ENCODE data around the gene ESF1. TPM values are rescaled to one million over a fixed set of nuclear protein-coding genes. Genes with fewer than 3 reads are reported as not detected.

ESF1 gene, protein sequence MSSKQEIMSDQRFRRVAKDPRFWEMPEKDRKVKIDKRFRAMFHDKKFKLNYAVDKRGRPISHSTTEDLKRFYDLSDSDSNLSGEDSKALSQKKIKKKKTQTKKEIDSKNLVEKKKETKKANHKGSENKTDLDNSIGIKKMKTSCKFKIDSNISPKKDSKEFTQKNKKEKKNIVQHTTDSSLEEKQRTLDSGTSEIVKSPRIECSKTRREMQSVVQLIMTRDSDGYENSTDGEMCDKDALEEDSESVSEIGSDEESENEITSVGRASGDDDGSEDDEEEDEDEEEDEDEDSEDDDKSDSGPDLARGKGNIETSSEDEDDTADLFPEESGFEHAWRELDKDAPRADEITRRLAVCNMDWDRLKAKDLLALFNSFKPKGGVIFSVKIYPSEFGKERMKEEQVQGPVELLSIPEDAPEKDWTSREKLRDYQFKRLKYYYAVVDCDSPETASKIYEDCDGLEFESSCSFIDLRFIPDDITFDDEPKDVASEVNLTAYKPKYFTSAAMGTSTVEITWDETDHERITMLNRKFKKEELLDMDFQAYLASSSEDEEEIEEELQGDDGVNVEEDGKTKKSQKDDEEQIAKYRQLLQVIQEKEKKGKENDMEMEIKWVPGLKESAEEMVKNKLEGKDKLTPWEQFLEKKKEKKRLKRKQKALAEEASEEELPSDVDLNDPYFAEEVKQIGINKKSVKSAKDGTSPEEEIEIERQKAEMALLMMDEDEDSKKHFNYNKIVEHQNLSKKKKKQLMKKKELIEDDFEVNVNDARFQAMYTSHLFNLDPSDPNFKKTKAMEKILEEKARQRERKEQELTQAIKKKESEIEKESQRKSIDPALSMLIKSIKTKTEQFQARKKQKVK
- 10 to 100 TPM; 33.0 to 35.0 (median 33.2) TPM for total RNA-seq

DNA sequence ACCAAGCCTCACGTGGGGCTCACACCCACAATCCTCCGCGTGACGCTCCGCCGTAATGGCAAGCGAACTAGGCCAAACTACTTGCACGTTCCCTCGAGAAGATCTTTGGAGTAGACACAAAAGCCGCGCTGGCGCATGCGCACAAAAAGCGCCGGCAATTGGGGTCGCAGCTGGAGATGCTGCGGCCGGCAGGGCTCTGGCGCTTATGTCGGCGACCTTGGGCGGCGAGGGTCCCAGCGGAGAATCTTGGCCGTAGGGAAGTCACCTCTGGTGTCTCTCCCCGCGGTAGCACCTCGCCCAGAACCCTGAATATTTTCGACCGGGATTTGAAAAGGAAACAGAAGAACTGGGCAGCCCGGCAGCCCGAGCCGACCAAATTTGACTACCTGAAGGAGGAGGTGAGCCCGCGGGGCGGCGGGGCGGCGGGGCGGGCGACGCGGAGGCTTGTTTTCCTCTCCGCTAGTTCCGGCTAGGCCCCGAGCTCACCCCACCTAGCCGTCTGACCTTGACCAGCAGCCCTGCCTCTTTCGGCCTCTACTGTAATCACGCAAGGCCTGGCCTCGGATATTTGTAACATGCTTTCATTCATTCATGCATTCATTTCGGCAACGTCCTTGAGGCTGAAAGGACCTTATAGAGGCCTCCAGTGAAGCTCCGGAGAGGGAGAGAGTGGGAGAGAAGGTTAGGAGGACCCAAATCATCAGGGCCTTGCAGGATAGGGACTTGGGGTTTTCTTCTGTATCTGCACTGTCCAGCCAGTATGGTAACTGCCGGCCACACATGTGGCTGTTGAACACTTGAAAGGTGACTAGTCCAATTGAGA, at the start of gene ESF1, which contains the start of gene NDUFAF5:
TSS of gene ESF1 (minus strand) at position 27 of the 823 bp plus-strand sequence. CDS start 1,779 bp downstream, outside the sequence.
TSS of gene NDUFAF5 (plus strand) at position 136 of the 823 bp plus-strand sequence. CDS start at position 177, 41 bp downstream.
- Mint-ChIP-seq H3K36me3 (ENCODE audit: insufficient read depth) (peaks cover 30% of the 10 kb centered on the region), H3K4me1 (ENCODE audit: low read depth) (peaks cover 51% of the 10 kb centered on the region), H3K27me3 (ENCODE audit: low read depth) (no peaks in the 10 kb centered on the region), H3K9me3 (no peaks in the 10 kb centered on the region), H3K4me3 (peak within 1 kb of the TSS; percentile 94)
- DNase-seq, result peak; percentile 87
- peak; percentile 96 to 97 for ATAC-seq

DNA sequence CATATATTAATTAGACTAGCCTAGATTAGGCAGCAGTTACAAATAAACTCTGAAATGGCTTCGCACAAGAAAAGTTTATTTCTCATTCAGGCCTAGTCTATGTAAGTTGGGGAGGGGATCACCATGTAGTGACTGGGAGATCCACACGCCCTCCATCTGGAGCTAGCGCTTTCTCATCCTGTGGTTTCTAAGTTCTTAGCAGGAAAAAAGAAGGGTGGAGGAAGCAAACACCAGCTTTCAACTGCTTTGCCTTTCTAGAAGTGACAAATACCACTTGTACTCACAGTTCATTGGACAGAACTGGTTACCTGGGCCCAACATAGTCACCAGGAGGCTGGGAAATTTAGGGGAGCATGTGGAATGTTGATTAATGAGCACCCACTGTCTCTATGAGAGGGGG, 46.8 kb upstream of the ESF1 start:
- Mint-ChIP-seq H3K9me3 (peaks cover 4% of the 10 kb centered on the region), H3K27me3 (ENCODE audit: low read depth) (peaks cover 11% of the 10 kb centered on the region), H3K36me3 (ENCODE audit: insufficient read depth) (no peaks in the 10 kb centered on the region), H3K4me3 (no peak overlapping the region), H3K4me1 (ENCODE audit: low read depth) (no peaks in the 10 kb centered on the region)
- ATAC-seq (no peak), DNase-seq (no peak)

DNA sequence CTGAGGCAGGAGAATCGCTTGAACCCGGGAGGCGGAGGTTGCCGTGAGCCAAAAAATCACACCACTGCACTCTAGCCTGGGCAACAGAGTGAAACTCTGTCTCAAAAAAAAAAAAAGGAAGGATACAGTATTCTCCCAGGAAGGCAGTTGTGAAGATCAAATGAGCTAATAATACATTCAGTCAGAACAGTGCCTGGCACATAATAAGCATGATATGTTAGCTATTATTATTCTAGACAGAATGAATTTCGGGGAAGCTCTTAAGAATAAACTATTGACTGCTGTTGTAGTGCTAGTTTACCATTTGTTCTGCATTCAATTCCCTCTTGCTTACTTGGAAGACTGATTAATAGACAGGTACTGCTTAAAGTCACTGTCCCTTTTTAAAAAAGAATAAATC, 40.7 kb upstream of the ESF1 start:
- Mint-ChIP-seq H3K4me1 (ENCODE audit: low read depth) (no peaks in the 10 kb centered on the region), H3K36me3 (ENCODE audit: insufficient read depth) (no peaks in the 10 kb centered on the region), H3K27me3 (ENCODE audit: low read depth) (peaks cover 9% of the 10 kb centered on the region), H3K9me3 (no peaks in the 10 kb centered on the region), H3K4me3 (no peak overlapping the region)
- DNase-seq, result no peak
- no peak for ATAC-seq

DNA sequence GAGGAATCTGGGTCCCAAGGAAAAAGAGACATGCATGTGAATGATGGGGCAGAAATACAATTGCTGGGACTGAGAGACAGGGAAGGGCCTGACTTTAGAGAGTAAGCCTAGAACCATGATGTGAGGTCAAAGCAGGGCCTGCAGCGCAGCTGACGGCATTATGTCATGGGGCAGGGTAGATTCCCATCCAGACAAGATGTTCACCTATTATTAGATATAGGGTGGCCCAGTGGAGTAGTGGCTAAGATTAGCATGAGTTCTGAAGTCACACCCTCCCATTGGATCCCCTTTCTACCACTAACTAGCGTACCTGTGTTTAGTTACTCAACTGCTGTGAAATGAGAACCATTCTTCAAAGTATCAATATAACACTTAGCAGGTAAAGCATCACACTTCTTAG, 39.7 kb upstream of the ESF1 start:
- Mint-ChIP-seq H3K4me1 (ENCODE audit: low read depth) (no peaks in the 10 kb centered on the region), H3K9me3 (no peaks in the 10 kb centered on the region), H3K4me3 (no peak overlapping the region), H3K27me3 (ENCODE audit: low read depth) (peaks cover 7% of the 10 kb centered on the region), H3K36me3 (ENCODE audit: insufficient read depth) (no peaks in the 10 kb centered on the region)
- DNase-seq, result no peak
- no peak for ATAC-seq

DNA sequence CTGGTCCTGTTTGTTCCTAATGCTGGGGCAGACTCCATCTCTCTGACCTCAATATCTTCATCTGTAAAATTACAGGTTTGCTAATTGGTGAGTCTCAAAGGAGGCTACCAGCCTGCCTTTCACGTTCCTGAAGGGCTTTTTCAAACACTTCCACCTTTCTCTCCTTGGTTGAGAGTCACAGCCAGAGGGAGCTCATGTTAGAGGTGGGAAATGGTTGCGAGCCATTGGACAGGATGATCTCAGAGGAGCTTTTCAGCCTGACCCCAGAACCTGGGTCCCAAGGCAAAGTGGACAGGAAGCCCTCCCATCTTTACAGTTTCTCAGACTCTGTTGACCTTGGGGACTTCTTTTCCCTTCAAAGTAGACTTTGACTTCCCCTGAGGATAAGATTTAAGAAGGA, 37.7 kb upstream of the ESF1 start:
- H3K27me3 Mint-ChIP-seq (ENCODE audit: low read depth), result no peaks in the 10 kb centered on the region
- H3K4me3 Mint-ChIP-seq, result no peak overlapping the region
- no peak for DNase-seq
- H3K9me3 Mint-ChIP-seq, result no peaks in the 10 kb centered on the region
- peaks cover 8% of the 10 kb centered on the region for H3K36me3 Mint-ChIP-seq (ENCODE audit: insufficient read depth)
- ATAC-seq, result no peak
- peaks cover 7% of the 10 kb centered on the region for H3K4me1 Mint-ChIP-seq (ENCODE audit: low read depth)

DNA sequence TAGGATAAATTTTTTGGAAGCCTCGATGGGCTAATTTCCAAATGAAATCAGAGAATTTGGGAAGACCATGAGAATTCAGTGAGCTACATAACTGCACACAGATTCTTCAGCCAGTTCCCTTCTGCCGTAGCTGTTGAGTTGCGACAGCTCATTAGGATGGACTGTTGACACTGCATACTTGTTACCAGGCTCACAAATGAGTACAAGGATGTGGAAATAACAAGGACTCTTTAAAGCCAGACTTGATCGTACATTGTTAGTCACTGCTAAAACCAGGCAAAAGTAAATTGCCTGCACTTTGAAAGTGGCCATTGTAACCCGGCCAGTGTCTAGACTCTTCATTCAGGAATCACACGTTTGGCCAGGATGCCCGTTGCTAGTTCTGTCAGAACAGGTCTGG, 37.2 kb upstream of the ESF1 start:
- Mint-ChIP-seq H3K9me3 (no peaks in the 10 kb centered on the region), H3K36me3 (ENCODE audit: insufficient read depth) (peaks cover 11% of the 10 kb centered on the region), H3K4me3 (no peak overlapping the region), H3K27me3 (ENCODE audit: low read depth) (no peaks in the 10 kb centered on the region), H3K4me1 (ENCODE audit: low read depth) (peaks cover 8% of the 10 kb centered on the region)
- DNase-seq (no peak), ATAC-seq (no peak)

DNA sequence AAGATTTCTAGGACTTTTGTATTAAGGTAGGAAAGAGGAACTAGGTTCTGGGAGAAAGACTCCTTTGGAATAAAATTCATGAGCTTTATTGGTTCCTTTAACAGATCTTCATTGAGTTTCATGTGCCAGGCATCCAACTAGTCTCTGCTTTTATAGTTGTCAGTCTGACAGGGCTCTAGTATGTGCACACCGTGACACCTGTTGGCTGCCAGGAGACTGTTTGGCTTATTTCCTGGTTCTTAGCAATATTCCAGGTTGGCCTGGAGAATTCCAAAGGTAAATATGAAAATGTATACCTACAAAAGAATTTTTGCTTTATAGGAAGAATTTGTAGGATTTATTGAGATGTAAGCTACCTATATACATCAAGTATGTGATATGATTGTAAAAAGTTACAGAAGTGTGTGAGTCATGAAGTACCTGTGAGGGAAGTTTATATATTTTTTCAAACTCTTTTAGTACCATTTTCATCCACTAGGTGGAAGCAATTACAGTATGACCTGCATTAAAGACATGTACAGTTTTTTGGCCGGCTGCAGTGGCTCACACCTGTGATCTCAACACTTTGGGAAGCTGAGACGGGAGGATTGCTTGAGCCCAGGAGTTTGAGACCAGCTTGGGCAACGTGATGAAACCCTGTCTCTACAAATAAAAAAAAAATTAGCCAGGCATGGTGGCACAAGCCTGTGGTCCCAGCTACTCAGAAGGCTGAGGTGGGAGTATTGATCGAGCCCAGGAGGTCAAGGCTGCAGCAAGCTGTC, 35.3 kb upstream of the ESF1 start:
- ATAC-seq (peak; percentile 53 to 59), DNase-seq (no peak)
- Mint-ChIP-seq H3K4me3 (no peak overlapping the region), H3K27me3 (ENCODE audit: low read depth) (no peaks in the 10 kb centered on the region), H3K9me3 (no peaks in the 10 kb centered on the region), H3K36me3 (ENCODE audit: insufficient read depth) (peaks cover 20% of the 10 kb centered on the region), H3K4me1 (ENCODE audit: low read depth) (peaks cover 13% of the 10 kb centered on the region)

DNA sequence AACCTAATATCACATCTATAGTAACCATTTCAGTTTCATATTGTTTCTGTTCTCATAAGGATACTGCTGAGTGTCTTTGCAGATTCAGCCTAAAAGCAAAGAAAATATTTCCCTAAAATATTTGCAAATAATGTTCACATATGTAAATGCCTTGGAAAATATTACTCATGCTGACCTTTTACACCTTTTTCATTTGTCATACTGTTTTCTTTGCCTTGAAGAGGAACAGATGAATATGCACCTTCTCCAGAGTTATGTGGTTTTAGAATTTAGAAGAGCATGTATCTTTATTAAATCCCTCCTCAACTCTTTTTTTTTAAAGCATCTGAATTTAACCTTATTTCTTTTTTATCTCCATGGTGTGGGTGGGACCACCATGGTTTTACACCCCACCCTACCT, 32.6 kb upstream of the ESF1 start:
- H3K36me3 Mint-ChIP-seq (ENCODE audit: insufficient read depth), result peaks cover 29% of the 10 kb centered on the region
- H3K4me3 Mint-ChIP-seq, result no peak overlapping the region

DNA sequence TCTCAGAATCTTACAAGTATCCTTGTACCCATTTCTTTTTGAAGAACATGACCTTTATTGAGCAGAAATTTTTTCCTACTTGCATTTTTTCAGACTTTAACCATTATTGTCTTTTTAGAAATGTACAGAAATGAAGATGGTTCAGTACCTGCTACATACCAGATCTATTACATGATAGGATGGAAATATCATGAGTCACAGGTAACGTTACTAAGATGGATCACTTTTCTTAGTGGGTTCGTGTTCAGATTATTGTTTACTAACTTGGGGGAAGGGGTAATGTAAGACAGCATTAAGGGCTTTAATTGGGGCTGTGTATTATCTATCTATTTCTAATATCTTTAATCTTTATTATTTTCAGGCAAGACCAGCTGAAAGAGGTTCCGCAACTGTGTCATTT, 32.0 kb upstream of the ESF1 start:
- H3K4me1 Mint-ChIP-seq (ENCODE audit: low read depth), result peaks cover 14% of the 10 kb centered on the region
- ATAC-seq, result peak; percentile 45 to 52
- no peak overlapping the region for H3K4me3 Mint-ChIP-seq
- no peaks in the 10 kb centered on the region for H3K9me3 Mint-ChIP-seq
- H3K27me3 Mint-ChIP-seq (ENCODE audit: low read depth), result no peaks in the 10 kb centered on the region
- H3K36me3 Mint-ChIP-seq (ENCODE audit: insufficient read depth), result peaks cover 29% of the 10 kb centered on the region
- no peak for DNase-seq

More for the DNA sequence above, 32.6 kb upstream of the ESF1 start:
- DNase-seq, result no peak
- Mint-ChIP-seq H3K27me3 (ENCODE audit: low read depth) (no peaks in the 10 kb centered on the region), H3K4me1 (ENCODE audit: low read depth) (peaks cover 14% of the 10 kb centered on the region), H3K9me3 (no peaks in the 10 kb centered on the region)
- ATAC-seq, result peak; percentile 39 to 47

DNA sequence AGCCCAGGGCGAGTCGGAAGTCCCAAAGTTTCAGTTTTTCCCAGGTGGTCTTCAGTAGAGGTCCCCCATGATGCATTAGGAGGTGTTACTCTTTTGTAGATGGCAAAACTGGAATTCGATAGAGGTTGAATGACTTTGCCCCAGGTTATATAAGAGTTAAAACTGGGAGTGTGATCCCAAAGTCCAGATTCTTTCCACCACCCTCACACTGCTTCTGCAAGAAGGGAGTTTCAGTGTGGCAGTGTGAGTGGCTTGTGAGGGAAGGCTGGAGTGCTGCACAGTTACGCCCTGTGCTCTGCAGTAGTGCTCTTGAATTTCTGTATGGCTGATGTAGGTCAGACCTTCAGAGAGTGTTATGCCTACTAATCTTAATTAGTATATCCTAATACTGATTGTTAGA, 30.0 kb upstream of the ESF1 start:
- Mint-ChIP-seq H3K9me3 (no peaks in the 10 kb centered on the region), H3K4me1 (ENCODE audit: low read depth) (peaks cover 14% of the 10 kb centered on the region), H3K27me3 (ENCODE audit: low read depth) (no peaks in the 10 kb centered on the region), H3K36me3 (ENCODE audit: insufficient read depth) (peaks cover 29% of the 10 kb centered on the region), H3K4me3 (no peak overlapping the region)
- ATAC-seq (no peak), DNase-seq (no peak)

DNA sequence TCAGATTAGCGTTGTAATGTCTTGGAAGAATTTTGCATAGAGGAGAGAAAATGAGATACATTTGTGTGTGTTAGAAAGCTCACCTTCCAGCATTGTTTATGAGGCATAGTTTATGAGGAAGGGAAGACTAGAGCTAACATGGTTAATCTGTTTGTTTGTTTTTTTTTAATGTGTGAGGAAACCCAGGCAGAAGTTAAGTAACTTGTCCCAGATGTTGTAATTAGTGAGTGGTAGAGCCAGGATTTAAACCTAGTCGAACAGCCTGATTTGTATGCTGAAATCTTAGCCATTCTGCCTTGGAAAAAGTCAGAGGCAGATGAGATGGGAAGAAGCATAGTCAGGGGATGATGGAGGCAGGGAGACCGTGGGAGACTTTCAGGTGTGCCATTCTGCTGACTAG, 29.2 kb upstream of the ESF1 start:
- DNase-seq (no peak), ATAC-seq (no peak)
- no peaks in the 10 kb centered on the region for H3K9me3 Mint-ChIP-seq
- H3K4me3 Mint-ChIP-seq, result no peak overlapping the region
- H3K36me3 Mint-ChIP-seq (ENCODE audit: insufficient read depth), result peaks cover 29% of the 10 kb centered on the region
- peaks cover 14% of the 10 kb centered on the region for H3K4me1 Mint-ChIP-seq (ENCODE audit: low read depth)
- no peaks in the 10 kb centered on the region for H3K27me3 Mint-ChIP-seq (ENCODE audit: low read depth)

DNA sequence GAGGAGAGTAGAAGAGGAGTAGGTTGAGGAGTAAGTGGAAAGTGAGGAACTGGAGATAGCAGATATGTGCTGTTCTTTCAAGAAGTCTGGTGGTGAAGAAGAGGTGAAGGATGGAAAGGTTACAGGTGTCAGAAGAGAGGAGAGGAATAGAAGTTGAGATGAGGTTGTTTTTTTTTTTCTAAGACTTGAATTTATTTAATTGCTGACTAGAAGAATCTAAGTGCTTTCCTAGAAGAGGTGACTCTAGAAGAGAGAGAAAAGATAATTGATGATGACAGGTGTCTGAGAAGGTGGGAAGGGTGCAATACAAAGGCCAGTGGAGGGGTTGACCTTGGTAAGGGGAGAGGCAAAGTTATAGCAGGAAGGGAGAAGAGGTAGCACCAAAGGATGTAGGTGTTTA, 25.7 kb upstream of the ESF1 start:
- H3K4me3 Mint-ChIP-seq, result no peak overlapping the region
- no peak for DNase-seq
- peaks cover 1% of the 10 kb centered on the region for H3K4me1 Mint-ChIP-seq (ENCODE audit: low read depth)
- no peaks in the 10 kb centered on the region for H3K9me3 Mint-ChIP-seq
- no peak for ATAC-seq
- H3K36me3 Mint-ChIP-seq (ENCODE audit: insufficient read depth), result peaks cover 18% of the 10 kb centered on the region
- no peaks in the 10 kb centered on the region for H3K27me3 Mint-ChIP-seq (ENCODE audit: low read depth)

DNA sequence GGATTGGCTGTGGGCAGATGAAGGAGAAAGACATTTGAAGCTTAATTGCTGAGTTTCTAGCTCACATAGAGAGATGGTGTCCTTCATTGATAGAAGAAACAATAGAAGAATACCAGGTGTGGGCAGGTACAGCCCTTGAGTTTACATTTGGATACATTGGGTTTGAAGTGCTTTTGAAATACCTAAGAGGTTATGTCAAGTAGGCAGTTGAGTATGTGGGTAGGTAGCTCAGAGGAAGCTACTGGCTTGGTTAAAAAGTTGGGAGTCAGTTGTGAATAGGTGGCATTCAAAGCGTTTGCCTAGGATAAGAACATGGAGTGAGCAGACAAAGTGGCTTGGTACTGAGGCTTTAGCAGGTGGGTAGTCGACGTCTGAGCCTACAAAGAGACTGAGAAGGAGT, 25.1 kb upstream of the ESF1 start:
- DNase-seq (no peak), ATAC-seq (no peak)
- Mint-ChIP-seq H3K4me3 (no peak overlapping the region), H3K9me3 (no peaks in the 10 kb centered on the region), H3K36me3 (ENCODE audit: insufficient read depth) (peaks cover 20% of the 10 kb centered on the region), H3K4me1 (ENCODE audit: low read depth) (peaks cover 1% of the 10 kb centered on the region), H3K27me3 (ENCODE audit: low read depth) (no peaks in the 10 kb centered on the region)

Data from activated T-cell treated with anti-CD3 and anti-CD28 coated beads, Interleukin-2, amount 50 U/mL, for 4 hours (primary cell).